ENCODE data around the gene NXPH2. TPM values are rescaled to one million over a fixed set of nuclear protein-coding genes. Genes with fewer than 3 reads are reported as not detected.

Gene NXPH2
- total RNA-seq, 4 donors from 2014 or later: not detected

GRCh38 chr2:138767101-138767500, 13.1 kb downstream of the NXPH2 start:
- intact Hi-C loops (cut with DNase I; ENCODE audit: low total_unique reads): no loop called here
- ATAC-seq: no peak
- Histone ChIP-seq H3K27me3 (no peaks in the 10 kb centered on the region), H3K36me3 (no peaks in the 10 kb centered on the region), H3K4me3 (no peak overlapping the region), H3K9me3 (no peaks in the 10 kb centered on the region), H3K4me1 (no peaks in the 10 kb centered on the region), H3K27ac (no peak overlapping the region)
- in situ Hi-C loops (cut with MboI; ENCODE audit: low sequenced_read_pairs in 4 of 4): no loop called here
- no peak for DNase-seq
- TF ChIP-seq CTCF (IDR thresholded peaks at IDR 0.05 in 4 of 5, conservative IDR thresholded peaks at IDR 0.05 in 1 of 5) (no peak), POLR2A (IDR thresholded peaks at IDR 0.05) (no peak)

- Histone ChIP-seq H3K4me3 (no peak overlapping the region), H3K27me3 (no peaks in the 10 kb centered on the region), H3K9me3 (no peaks in the 10 kb centered on the region), H3K4me1 (no peaks in the 10 kb centered on the region), H3K27ac (no peak overlapping the region), H3K36me3 (no peaks in the 10 kb centered on the region)
- no peak for ATAC-seq
- in situ Hi-C loops (cut with MboI; ENCODE audit: low sequenced_read_pairs in 4 of 4): no loop called here
- no peak for DNase-seq
- TF ChIP-seq CTCF (IDR thresholded peaks at IDR 0.05 in 4 of 5, conservative IDR thresholded peaks at IDR 0.05 in 1 of 5) (no peak), POLR2A (IDR thresholded peaks at IDR 0.05) (no peak)
- intact Hi-C loops (cut with DNase I; ENCODE audit: low total_unique reads): no loop called here
Measured at GRCh38 chr2:138766464-138766863, 13.7 kb downstream of the NXPH2 start.

- Histone ChIP-seq H3K36me3 (no peaks in the 10 kb centered on the region), H3K4me1 (no peaks in the 10 kb centered on the region), H3K27ac (no peak overlapping the region), H3K4me3 (no peak overlapping the region), H3K9me3 (no peaks in the 10 kb centered on the region), H3K27me3 (no peaks in the 10 kb centered on the region)
- ATAC-seq: no peak
- TF ChIP-seq POLR2A (IDR thresholded peaks at IDR 0.05): no peak
- no peak for TF ChIP-seq CTCF (IDR thresholded peaks at IDR 0.05 in 4 of 5, conservative IDR thresholded peaks at IDR 0.05 in 1 of 5)
- no peak for DNase-seq
- in situ Hi-C loops (cut with MboI; ENCODE audit: low sequenced_read_pairs in 4 of 4): no loop called here
- intact Hi-C loops (cut with DNase I; ENCODE audit: low total_unique reads): no loop called here
Measured at GRCh38 chr2:138763971-138764370, 16.2 kb downstream of the NXPH2 start.

- H3K27me3 ChIP-seq: no peaks in the 10 kb centered on the region
- no peaks in the 10 kb centered on the region for H3K4me1 ChIP-seq
- H3K4me3 ChIP-seq: no peak overlapping the region
- ATAC-seq (no peak), DNase-seq (no peak)
- H3K36me3 ChIP-seq: no peaks in the 10 kb centered on the region
- TF ChIP-seq CTCF (IDR thresholded peaks at IDR 0.05 in 4 of 5, conservative IDR thresholded peaks at IDR 0.05 in 1 of 5): no peak
- no peak for TF ChIP-seq POLR2A (IDR thresholded peaks at IDR 0.05)
- in situ Hi-C loops (cut with MboI; ENCODE audit: low sequenced_read_pairs in 4 of 4): no loop called here
- H3K27ac ChIP-seq: no peak overlapping the region
- H3K9me3 ChIP-seq: no peaks in the 10 kb centered on the region
- intact Hi-C loops (cut with DNase I; ENCODE audit: low total_unique reads): no loop called here
Measured at GRCh38 chr2:138762533-138762932, 17.7 kb downstream of the NXPH2 start.

GRCh38 chr2:138760676-138761075, 19.5 kb downstream of the NXPH2 start:
- H3K36me3 ChIP-seq: no peaks in the 10 kb centered on the region
- H3K27me3 ChIP-seq: no peaks in the 10 kb centered on the region
- ATAC-seq (no peak), DNase-seq (no peak)
- H3K27ac ChIP-seq: no peak overlapping the region
- no peaks in the 10 kb centered on the region for H3K4me1 ChIP-seq
- no peaks in the 10 kb centered on the region for H3K9me3 ChIP-seq
- in situ Hi-C loops (cut with MboI; ENCODE audit: low sequenced_read_pairs in 4 of 4): no loop called here
- no peak overlapping the region for H3K4me3 ChIP-seq
- TF ChIP-seq CTCF (IDR thresholded peaks at IDR 0.05 in 4 of 5, conservative IDR thresholded peaks at IDR 0.05 in 1 of 5): no peak
- no peak for TF ChIP-seq POLR2A (IDR thresholded peaks at IDR 0.05)
- intact Hi-C loops (cut with DNase I; ENCODE audit: low total_unique reads): no loop called here

All from gastrocnemius medialis (tissue), 4 donors.